Smooth muscle cell (in vitro differentiated cells): ENCODE data around the gene BUD23. TPM values are rescaled to one million over a fixed set of nuclear protein-coding genes. Genes with fewer than 3 reads are reported as not detected.
A peak's percentile ranks its signal among the peaks of the same experiment; 100 is the strongest.
"Not testable (repeated sequence)": the region's sequence is repeated elsewhere in the genome, so short reads cannot be mapped to it uniquely, and the experiment has no call there.

Experiments used
- DNase-seq: peaks from one replicate; lab custom pipeline; 2025; ENCODE audit not compliant: unreplicated experiment; lab: John Stamatoyannopoulos, UW
- H2AFZ ChIP-seq: fragments of 200-600 bp; sonication (generic); 2 replicates; pipeline ENCODE4 v1.6.0; 2016; ENCODE audit warnings: antibody characterized with exemption, low read depth, mild to moderate bottlenecking
- H3F3A ChIP-seq: fragments of 200-600 bp; sonication (generic); 2 replicates; pipeline ENCODE4 v1.6.0; 2017; ENCODE audit warnings: antibody characterized with exemption, low read depth
- H3K27ac ChIP-seq: fragments of 200-600 bp; sonication (generic); 2 replicates; pipeline ENCODE4 v1.5.1; 2016; ENCODE audit warnings: low read depth, mild to moderate bottlenecking
- H3K27me3 ChIP-seq: fragments of 200-600 bp; sonication (generic); 2 replicates; pipeline ENCODE4 v1.6.1; 2016; ENCODE audit warnings: low read depth, mild to moderate bottlenecking
- H3K36me3 ChIP-seq: fragments of 200-600 bp; sonication (generic); 2 replicates; pipeline ENCODE4 v1.5.1; 2016; ENCODE audit warnings: low read depth
- H3K4me1 ChIP-seq: fragments of 200-600 bp; sonication (generic); 2 replicates; pipeline ENCODE4 v1.5.1; 2016; ENCODE audit warnings: low read depth
- H3K4me2 ChIP-seq: fragments of 200-600 bp; sonication (generic); 2 replicates; pipeline ENCODE4 v1.6.0; 2016; ENCODE audit warnings: mild to moderate bottlenecking
- H3K4me3 ChIP-seq: fragments of 200-600 bp; sonication (generic); 2 replicates; pipeline ENCODE4 v1.5.1; 2016; ENCODE audit warnings: mild to moderate bottlenecking
- H3K79me2 ChIP-seq: fragments of 200-600 bp; sonication (generic); 2 replicates; pipeline ENCODE4 v1.6.0; 2016; ENCODE audit warnings: low read depth, mild to moderate bottlenecking
- H3K9ac ChIP-seq: fragments of 200-600 bp; sonication (generic); 2 replicates; pipeline ENCODE4 v1.6.0; 2016; ENCODE audit warnings: low read depth
- H3K9me3 ChIP-seq: fragments of 200-600 bp; sonication (generic); replicated peaks from 2 replicates; pipeline ENCODE4 v1.5.1; 2016; ENCODE audit warnings: low read depth
- H4K20me1 ChIP-seq: fragments of 200-600 bp; sonication (generic); 2 replicates; pipeline ENCODE4 v1.6.0; 2016; ENCODE audit warnings: low read depth
- WGBS: methylation state at CpG from one replicate; pipeline ENCODE4 v1.1.7; 2016; ENCODE audit warnings: low lambda C conversion rate; 5-methylcytosine and 5-hydroxymethylcytosine counted together
- polyA plus RNA-seq: library from polyadenylated mRNA; unstranded; fragments of >200 nt; fragmentation: Nextera tagmentation; extraction: Ambion mirVana; gene quantifications from 2 replicates; pipeline ENCODE4 v1.2.1, GENCODE V29; 2016
- total RNA-seq: library from RNA; depleted of rRNA; stranded (reverse); fragments of >200 nt; gene quantifications from 2 replicates; pipeline ENCODE4 v1.2.3, GENCODE V29; 2014
- TF ChIP-seq, protein P1 (sequence below): fragments of 200-600 bp; sonication (generic); IDR thresholded peaks from 2 replicates; pipeline ENCODE4 v1.5.1; 2017; ENCODE audit warnings: borderline replicate concordance, mild to moderate bottlenecking, antibody characterized with exemption; ENCODE audit not compliant: insufficient read depth, poor library complexity, severe bottlenecking

BUD23 gene
- total and polyA plus RNA-seq, 2 experiments from 2014 or later = 43.0 to 116 TPM

DNA sequence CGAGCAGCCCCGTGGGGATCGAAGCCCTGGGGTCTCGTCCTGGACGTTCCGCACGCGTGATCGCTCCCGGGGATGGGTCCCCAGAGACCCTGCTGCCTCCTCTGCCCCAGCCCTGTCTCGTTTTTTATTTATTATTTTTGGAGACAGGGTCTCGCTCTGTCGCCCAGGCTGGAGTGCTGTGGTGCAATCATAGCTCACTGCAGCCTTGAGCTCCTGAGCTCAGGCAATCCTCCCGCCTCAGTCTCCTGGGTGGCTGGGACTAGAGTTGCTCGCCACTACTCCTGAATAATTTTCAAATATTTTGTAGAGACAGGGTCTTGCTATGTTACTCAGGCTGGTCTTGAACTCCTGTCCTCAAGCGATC is 36.4 kb downstream of the BUD23 start:
- no peaks in the 10 kb centered on the region for H3K27me3 ChIP-seq
- DNase-seq = no peak
- H3K27ac ChIP-seq = no peak overlapping the region
- H3K36me3 ChIP-seq = no peaks in the 10 kb centered on the region
- H3K9ac ChIP-seq = no peak overlapping the region
- no peak overlapping the region for H2AFZ ChIP-seq
- peak overlapping the region; percentile 48 for H3K4me3 ChIP-seq
- peak overlapping the region; percentile 84 for H3K4me2 ChIP-seq
- no peaks in the 10 kb centered on the region for H3K9me3 ChIP-seq
- H4K20me1 ChIP-seq = peaks cover 36% of the 10 kb centered on the region
- 9% methylated on average over 16 of the region's 16 CpGs for WGBS
- peaks cover 2% of the 10 kb centered on the region for H3F3A ChIP-seq
- H3K4me1 ChIP-seq = no peaks in the 10 kb centered on the region
- peaks cover 21% of the 10 kb centered on the region for H3K79me2 ChIP-seq
- TF ChIP-seq, protein P1, sequence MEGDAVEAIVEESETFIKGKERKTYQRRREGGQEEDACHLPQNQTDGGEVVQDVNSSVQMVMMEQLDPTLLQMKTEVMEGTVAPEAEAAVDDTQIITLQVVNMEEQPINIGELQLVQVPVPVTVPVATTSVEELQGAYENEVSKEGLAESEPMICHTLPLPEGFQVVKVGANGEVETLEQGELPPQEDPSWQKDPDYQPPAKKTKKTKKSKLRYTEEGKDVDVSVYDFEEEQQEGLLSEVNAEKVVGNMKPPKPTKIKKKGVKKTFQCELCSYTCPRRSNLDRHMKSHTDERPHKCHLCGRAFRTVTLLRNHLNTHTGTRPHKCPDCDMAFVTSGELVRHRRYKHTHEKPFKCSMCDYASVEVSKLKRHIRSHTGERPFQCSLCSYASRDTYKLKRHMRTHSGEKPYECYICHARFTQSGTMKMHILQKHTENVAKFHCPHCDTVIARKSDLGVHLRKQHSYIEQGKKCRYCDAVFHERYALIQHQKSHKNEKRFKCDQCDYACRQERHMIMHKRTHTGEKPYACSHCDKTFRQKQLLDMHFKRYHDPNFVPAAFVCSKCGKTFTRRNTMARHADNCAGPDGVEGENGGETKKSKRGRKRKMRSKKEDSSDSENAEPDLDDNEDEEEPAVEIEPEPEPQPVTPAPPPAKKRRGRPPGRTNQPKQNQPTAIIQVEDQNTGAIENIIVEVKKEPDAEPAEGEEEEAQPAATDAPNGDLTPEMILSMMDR = no peak

DNA sequence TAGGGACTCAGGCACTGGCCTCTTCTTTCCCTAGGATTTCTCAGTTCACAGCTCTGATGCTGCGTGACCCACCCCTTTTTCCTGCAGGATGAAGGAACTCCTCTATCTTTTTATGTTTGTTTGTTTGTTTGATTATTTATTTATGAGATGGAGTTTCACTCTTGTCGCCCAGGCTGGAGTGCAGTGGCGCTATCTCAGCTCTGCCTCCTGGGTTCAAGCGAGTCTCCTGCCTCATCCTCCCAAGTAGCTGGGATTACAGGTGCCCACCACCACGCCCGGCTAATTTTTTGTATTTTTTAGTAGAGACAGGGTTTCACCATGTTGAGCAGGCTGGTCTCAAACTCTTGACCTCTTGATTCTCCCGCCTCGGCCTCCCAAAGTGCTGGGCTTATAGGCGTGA is 37.0 kb downstream of the BUD23 start:
- H3K9me3 ChIP-seq, H3F3A ChIP-seq, H3K36me3 ChIP-seq, H3K4me1 ChIP-seq, H3K27ac ChIP-seq, DNase-seq, H3K9ac ChIP-seq, H3K4me2 ChIP-seq, H3K27me3 ChIP-seq, H2AFZ ChIP-seq, H3K4me3 ChIP-seq: not testable (repeated sequence)
- peaks cover 30% of the 10 kb centered on the region for H4K20me1 ChIP-seq
- WGBS = 95% methylated on average over 9 of the region's 9 CpGs
- peaks cover 21% of the 10 kb centered on the region for H3K79me2 ChIP-seq

- TF ChIP-seq, protein P1 = no peak
- Histone ChIP-seq H3K9ac (no peak overlapping the region), H3K4me1 (no peaks in the 10 kb centered on the region), H3K9me3 (no peaks in the 10 kb centered on the region), H4K20me1 (peaks cover 22% of the 10 kb centered on the region), H3K27ac (no peak overlapping the region), H2AFZ (no peak overlapping the region), H3K36me3 (no peaks in the 10 kb centered on the region), H3K4me2 (no peak overlapping the region), H3F3A (no peaks in the 10 kb centered on the region), H3K27me3 (no peaks in the 10 kb centered on the region), H3K4me3 (no peak overlapping the region), H3K79me2 (peaks cover 18% of the 10 kb centered on the region)
- WGBS = 92% methylated on average over 3 of the region's 3 CpGs
- no peak for DNase-seq
These were observed 38.0 kb downstream of the BUD23 start for GRCh38 chr7:73721377-73721817.

- not testable (repeated sequence) for H3K4me2 ChIP-seq, H3K4me1 ChIP-seq, H3F3A ChIP-seq, H3K27ac ChIP-seq, DNase-seq, H2AFZ ChIP-seq, H3K27me3 ChIP-seq, H3K9me3 ChIP-seq, H3K4me3 ChIP-seq, H3K9ac ChIP-seq, H3K36me3 ChIP-seq
- peaks cover 14% of the 10 kb centered on the region for H4K20me1 ChIP-seq
- H3K79me2 ChIP-seq = peaks cover 11% of the 10 kb centered on the region
- WGBS = 87% methylated on average over 4 of the region's 4 CpGs
These were observed 38.8 kb downstream of the BUD23 start for GRCh38 chr7:73722182-73722581.

DNA sequence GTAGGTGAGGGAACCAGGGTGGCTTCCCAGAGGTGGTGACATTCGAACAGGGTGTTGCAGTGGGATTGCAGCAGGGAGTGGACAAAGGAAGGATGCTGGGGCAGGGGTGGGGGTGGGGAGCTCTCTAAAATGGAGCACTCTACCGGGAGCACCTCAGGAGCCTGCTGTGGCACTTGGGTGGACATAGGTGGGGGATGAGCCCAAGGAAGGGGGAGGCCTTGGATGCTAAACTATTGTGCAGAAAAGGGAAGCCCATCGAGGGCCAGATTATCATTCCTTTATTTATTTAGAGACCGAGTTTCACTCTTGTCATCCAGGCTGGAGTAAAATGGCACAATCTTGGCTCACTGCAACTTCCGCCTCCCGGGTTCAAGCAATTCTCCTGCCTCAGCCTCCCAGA is 39.4 kb downstream of the BUD23 start:
- Histone ChIP-seq H4K20me1 (peaks cover 8% of the 10 kb centered on the region), H3K36me3 (no peaks in the 10 kb centered on the region), H2AFZ (no peak overlapping the region), H3K27ac (no peak overlapping the region), H3K4me3 (no peak overlapping the region), H3F3A (no peaks in the 10 kb centered on the region), H3K27me3 (no peaks in the 10 kb centered on the region), H3K79me2 (peaks cover 7% of the 10 kb centered on the region), H3K4me2 (no peak overlapping the region), H3K9ac (no peak overlapping the region), H3K4me1 (no peaks in the 10 kb centered on the region), H3K9me3 (no peaks in the 10 kb centered on the region)
- WGBS = 87% methylated on average over 5 of the region's 6 CpGs
- TF ChIP-seq, protein P1 = no peak
- DNase-seq = no peak
